GM21381 (cell line): ENCODE results near the gene MAN2B2.

Experiments used
- ATAC-seq: cut with Tn5 transposase; IDR thresholded peaks from one replicate; pipeline ENCODE4 v1.9.1; 2021; ENCODE audit warnings: mild to moderate bottlenecking, moderate library complexity; ENCODE audit not compliant: unreplicated experiment

The MAN2B2 gene

DNA sequence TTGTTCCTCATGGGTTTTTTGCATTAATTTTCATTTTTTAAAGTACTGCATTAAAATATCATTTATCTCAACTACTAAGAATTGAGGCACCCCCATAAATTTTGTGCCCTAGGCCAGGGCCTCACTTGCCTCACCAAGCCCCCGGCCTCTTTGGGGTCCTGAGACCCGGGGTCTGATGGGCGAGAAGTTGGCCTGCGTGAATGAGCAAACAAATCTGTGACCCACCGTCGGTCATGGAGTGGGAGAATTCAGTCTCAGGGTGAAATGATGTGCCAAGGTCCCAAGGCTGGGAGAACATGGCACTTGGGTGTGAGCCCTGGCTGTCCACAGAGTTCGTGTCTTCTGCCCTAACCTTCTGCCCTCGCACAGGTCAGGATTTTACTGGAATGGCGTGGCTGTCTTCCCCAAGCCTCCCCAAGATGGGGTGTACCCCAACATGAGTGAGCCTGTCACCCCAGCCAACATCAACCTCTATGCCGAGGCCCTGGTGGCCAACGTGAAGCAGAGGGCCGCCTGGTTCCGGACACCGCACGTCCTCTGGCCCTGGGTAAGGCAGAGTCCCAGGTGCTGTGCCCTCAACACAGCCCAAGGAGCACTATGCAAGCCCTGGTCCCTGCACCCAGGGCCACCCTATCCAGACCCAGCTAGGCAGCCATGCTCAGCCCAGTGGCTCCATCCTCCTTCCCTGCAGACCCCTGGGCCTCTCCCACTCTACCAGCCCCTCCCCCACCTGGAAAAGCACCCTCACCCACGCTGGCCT lies 18.0 kb downstream of the MAN2B2 start:
- ATAC-seq, result no peak

DNA sequence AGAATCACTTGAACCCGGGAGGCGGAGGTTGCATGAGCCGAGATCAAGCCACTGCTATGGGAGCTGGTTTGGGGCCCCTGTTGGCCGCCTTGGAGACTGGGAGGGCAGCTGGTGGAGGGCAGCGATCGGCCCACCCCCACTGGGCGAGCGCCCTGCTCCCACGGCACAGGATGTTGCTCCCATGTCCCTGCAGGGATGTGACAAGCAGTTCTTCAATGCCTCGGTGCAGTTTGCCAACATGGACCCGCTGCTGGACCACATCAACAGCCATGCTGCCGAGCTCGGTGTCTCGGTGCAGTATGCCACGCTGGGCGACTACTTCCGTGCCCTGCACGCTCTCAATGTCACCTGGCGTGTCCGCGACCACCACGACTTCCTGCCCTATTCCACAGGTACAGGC lies 19.4 kb downstream of the MAN2B2 start:
- no peak for ATAC-seq

DNA sequence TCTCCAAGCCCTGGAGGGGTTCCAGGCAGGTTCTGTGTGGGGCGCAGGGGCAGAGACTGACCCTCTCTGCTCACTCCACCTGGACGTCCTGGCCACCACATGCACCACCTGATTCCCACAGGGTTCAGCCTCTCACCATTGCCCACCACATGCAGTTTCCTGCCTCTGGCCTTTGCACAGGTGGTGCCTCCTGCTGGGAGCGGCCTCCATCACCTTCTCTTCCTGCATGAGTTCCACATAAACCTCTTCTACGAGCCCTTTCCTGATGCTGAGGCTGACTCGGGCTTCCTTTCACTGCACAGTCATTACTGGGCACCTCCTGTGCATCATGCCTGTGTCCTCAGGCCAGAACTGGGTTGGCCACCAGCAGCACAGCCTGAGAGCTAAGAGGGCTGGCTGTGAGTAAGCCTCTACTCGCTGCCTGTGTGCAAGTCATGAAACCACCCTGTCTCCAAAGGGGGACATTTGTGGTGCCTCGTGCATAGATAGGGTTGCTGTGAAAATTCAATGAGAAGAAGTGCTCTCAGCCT lies 19.9 kb downstream of the MAN2B2 start:
- ATAC-seq, result no peak

DNA sequence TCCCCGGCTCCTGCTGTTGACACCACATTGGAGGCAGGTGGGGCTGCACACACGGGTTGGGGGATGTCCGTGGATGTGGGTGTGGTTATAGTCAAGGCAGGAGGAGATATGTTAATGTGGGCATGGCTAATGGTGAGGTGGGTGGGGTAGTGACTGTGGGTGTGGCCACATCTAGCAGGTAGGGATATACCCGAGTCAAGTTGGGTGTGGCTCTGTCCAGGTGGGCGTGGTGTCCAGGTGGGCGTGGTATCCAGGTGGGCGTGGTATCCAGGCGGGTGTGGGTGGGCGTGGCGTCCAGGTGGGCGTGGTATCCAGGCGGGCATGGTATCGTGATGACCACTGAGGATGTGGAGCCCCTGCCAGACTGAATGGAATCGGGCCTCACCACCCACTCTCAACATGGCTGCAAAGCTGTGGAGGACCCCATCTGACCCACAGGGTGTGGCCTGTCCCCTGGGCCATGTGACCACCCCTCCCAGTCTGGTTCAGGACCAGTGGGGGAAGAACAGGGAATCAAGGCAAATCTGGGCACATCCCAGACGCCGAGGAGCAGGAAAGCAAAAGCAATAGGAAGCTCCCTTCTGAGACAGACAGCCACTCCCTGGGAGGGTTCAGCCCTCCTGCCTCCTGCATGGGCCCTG lies 21.0 kb downstream of the MAN2B2 start:
- no peak for ATAC-seq

DNA sequence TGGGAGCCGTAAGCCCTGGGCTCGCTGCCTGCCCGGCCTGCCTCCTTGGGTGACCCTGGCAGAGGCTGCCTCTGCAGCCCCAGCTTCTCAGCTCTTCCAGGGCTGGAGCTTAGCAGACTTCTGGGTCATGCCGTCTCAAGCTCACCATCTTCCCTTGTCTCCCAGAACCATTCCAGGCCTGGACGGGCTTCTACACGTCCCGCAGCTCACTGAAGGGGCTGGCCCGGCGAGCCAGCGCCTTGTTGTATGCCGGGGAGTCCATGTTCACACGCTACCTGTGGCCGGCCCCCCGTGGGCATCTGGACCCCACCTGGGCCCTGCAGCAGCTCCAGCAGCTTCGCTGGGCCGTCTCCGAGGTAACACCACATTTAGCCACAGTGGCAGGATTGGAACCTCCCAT lies 22.0 kb downstream of the MAN2B2 start:
- no peak for ATAC-seq

DNA sequence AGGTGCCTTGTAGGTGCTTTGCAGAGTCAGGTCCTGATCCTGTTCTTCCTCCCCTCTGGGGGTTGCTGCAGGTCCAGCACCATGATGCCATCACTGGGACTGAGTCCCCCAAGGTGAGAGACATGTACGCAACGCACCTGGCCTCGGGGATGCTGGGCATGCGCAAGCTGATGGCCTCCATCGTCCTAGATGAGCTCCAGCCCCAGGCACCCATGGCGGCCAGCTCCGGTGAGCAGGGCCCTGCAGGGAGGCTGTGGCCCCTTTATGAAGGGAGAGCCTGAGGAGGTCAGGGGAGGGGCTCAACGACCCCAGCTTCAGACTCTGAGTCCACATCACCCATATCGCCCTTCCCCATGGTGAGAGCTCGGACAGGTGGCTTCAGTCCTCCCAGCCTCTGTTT lies 23.1 kb downstream of the MAN2B2 start:
- no peak for ATAC-seq

DNA sequence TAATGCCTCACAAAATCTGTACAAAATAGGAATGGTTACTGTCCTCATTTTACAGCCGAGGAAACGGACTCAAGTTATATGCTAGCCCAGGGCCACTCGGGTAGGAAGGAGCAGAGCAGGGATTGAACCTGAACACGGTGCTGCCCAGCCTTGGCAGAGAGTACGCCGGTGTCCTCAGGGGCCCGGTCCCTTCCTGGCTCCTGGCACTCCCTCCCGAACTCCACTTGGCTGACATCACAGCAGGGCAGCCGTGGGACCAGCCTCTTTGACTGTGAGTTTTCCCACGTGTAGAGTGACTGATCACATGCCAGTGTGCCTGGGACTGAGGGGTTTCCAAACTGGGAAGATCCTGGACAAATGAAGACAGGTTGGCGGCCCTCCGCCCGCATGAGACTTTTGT lies 23.7 kb downstream of the MAN2B2 start:
- no peak for ATAC-seq

DNA sequence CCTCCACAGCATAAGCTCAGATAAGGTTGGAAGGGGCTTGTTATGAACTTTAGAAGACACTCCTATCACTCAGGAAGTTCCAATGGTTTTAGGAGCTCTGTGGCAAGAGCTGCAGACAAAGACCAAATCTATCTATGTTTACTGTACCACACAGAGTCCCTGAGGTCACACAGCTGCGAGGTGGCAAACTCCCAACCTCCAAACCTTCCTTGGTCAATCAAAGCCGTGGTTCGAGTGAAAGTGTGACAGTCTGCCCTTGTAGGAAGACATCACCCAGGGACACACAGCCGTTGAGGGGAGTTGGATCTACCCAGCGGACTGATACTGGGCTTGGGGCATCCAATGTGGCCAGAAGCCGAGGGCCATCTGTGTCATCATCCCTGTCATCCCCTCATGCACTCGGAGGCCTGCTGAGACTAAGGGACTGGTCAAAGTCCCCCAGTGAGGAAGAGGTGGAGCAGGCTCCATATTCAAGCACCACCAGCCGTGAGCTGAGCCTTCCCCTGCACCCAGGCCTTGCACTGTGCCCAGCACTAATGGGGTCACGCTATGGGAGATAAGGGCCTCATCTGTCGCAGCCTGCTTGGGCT lies 26.8 kb downstream of the MAN2B2 start:
- ATAC-seq, result no peak

DNA sequence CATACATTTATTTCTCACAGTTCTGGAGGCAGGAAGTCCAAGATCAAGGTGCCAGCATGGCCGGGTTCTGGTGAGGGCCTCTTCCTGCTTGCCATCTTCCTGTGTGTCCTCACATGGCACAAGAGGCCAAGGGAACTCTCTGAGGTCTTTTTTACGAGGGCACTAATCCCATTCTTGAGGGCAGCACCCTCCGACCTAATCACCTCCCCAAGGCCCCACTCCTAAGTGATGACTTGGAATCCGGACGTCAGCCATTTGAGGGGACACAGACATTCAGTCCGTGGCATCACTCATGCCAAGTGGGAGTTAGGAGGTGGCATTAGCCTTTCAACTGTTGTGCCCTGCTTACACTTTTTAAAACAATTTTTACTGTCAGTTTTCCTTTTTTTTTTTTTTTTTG lies 27.3 kb downstream of the MAN2B2 start:
- no peak for ATAC-seq

DNA sequence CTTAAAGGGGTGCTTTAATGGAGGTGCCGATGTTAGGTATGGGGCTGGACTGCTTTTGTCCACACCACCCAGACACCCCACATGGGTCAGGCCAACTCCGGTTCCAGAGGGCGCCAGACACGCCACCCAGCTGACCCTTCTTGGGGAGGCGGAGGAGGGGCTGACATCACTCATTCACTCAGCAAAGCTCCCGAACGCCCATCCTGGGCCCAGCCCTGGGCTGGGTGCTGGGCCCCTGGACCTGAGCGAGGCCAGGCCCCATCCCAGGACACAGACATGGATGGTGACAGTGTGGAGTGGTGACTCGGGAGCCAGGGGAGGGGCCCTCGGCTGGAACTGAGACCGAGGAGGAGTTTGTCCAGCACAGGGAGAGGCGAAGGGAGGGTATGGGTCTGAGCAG lies 28.1 kb downstream of the MAN2B2 start:
- ATAC-seq, result no peak

DNA sequence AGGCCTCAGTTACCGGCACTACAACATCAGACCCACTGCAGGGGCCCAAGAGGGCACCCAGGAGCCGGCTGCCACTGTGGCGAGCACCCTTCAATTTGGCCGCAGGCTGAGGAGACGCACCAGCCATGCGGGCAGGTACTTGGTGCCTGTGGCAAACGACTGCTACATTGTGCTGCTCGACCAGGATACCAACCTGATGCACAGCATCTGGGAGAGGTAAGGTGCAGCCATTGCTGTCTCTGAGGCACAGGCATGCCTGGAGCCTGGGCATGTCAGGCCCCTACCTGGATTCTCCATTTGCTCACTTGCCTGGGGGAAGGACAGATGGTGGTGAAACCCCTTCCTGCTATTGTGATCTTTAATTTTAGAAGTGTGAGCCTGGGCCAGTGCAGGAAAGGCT lies 30.1 kb downstream of the MAN2B2 start:
- ATAC-seq, result no peak

DNA sequence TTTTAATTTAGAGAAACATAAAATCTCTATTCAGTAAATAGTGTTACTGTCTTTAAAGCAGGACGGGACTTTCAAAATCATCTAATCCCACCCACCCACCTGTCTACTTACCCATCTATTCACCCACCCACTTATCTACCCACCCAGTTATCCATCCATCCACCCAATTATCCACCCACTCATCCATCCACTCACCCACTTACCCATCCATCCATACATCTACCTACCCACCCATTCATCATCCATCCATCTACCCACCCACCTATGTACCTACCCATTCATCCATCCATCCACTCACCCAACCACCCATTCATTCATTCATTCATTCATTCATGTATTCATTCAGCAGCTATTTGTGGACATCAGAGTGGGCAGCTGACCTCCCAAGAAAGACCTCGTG lies 30.6 kb downstream of the MAN2B2 start:
- ATAC-seq, result no peak

DNA sequence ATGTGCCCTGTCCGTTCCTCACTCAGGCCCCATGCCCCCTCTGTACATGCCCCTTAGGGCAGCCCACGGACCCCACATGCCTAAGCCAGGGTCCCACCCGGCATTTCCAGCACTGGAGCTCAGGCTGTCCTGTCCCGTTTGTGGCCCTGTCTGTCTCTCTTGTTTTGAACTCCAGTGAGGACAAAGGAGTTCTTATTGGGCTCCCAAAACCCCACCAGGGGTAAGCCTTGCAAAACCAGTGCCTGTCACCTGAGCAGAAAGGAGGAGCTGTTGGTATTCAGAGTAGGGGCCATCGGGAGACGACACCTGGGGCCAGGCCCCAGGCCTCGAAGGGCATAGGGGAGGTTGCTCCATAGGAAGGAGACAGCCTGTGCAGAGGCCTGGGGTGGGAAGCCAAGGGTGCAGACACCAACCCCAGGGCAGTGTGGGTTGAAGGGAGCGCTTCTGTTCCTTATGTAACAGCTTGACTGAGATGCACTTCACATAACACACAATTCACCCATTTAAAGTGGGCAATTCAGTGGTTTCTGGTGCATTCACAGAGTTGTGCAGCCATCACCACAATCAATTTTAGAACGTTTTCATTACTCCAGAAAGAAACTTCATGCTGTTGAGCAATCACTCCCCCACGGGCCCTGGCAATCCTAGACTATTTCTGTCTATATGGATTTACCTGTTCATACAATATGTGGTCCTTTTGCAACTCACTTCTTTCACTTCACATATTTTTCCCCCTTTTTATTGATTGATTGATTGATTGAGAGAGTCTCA lies 31.7 kb downstream of the MAN2B2 start:
- ATAC-seq, result no peak

DNA sequence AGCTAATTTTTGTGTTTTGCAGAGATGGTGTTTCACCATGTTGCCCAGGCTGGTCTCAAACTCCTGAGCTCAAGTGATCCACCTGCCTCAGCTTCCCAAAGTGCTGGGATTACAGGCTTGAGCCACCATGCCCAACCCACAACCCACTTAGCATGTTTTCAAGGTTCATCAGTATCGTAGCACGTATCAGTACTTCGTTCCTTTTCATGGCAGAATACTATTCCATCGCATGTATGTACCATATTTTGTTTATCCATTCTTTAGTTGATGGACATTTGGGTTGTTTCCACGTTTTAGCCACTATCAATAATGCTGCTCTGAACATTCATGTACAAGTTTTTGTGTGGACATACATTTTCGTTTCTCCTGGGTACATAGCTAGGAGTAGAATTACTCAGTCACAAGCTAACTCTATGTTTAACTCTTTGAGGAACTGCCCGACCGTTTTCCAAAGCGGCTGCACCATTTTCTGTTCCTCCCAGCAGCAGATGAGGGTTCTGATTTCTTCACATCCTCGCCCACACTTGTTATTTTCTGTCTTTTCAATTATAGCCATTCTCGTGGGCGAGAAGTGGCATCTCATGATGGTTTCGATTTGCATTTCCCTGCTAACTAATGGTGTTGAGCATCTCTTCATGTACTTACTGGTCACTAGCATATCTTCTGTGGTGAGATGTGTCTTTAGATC lies 32.5 kb downstream of the MAN2B2 start:
- ATAC-seq, result no peak

DNA sequence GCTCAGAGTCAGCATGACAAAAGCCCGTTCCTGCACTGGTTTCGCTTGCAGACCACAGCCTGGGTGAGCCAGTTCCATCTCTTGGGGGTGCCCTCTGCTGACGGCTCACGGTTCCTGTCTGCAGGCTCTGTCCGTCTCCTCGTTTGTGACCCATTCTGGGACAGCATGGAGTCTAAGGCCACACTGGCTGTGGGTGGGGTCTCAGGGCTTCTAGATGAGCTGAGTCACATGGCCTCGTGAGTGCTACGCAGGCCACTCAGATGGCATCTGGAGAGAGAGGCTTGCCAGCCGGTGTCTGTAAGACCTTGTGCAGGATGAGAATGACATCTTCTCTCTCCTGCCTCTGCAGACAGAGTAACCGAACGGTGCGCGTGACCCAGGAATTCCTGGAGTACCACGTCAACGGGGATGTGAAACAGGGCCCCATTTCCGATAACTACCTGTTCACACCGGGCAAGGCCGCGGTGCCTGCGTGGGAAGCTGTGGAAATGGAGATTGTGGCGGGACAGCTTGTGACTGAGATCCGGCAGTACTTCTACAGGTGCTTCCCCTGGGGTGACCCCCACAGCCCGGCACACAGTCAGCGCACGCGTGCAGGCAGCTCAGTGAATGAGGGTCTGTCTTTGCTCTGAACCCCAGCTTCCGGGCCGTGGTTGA lies 33.9 kb downstream of the MAN2B2 start:
- ATAC-seq, result no peak

DNA sequence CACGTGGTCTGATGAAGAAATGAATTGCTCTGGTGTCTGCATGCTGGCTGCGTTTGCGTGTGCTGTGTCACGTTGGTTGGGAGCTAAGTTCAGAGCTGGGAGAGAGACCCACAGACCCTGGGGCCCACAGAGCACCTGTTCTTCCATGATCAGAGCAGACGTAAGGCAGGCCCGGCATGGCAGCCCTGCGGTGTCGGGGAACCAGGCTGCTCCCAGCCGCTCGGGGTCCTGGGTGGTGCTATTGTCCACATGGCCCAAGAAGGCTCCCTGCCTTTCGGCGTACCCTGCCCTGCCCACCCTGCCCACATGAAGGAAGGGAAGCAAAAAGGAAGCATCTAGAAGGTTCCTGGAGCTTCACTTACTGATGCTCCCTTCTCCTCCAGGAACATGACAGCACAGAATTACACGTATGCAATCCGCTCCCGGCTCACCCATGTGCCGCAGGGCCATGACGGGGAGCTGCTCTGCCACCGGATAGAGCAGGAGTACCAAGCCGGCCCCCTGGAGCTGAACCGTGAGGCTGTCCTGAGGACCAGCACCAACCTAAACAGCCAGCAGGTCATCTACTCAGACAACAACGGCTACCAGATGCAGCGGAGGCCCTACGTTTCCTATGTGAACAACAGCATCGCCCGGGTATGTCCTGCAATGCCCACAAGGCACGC lies 34.6 kb downstream of the MAN2B2 start:
- ATAC-seq, result no peak

DNA sequence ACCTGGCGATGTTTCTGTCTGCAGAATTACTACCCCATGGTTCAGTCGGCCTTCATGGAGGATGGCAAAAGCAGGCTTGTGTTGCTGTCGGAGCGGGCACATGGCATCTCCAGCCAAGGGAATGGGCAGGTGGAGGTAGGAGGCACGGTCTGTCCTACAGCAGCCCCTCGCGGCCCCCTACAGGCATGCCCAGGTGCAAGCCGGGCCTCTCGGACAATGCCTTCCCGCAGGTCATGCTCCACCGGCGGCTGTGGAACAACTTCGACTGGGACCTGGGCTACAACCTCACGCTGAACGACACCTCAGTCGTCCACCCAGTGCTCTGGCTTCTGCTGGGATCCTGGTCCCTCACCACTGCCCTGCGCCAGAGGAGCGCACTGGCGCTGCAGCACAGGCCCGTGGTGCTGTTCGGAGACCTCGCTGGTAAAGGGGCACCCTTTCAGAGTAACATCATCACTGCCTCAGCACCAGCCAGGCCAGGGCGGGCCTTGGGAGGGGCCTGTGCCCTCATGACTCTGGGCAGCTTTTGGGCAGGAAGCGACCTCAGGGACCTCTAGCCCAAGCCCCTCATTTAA lies 36.0 kb downstream of the MAN2B2 start:
- no peak for ATAC-seq

DNA sequence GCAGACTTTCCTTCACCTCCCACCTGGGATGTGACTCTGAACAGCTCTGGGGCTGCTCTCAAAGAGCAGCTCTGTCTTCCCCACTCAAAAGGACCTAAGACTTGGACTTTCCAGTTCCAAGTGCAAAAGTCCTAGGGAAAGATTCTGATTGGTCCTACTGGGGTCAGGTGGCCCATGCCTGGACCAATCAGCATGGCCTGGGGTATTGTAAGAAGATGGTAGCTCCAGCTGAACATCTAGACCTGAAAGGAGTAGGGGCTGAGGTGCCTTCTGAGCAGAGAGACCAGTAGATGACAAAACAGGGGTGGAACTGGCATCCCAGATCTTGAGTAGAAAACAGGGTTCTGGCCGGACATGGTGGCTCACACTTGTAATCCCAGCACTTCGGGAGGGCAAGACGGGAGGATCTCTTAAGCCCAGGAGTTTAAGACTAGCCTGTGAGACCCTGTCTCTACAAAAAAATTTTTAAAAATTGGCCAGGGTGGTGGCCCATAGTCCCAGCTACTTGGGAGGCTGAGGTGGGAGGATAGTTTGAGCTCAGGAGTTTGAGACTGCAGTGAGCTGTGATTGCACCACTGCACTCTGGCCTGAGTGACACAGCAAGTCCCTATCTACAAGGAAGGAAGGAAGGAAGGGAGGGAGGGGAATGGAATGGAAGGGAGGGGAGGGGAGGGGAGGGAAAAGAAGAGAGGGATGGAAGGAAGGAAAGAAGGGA lies 38.1 kb downstream of the MAN2B2 start:
- no peak for ATAC-seq
